HEK293 (cell line): ENCODE measurements around the gene BORCS5.

Experiments
- CTCF ChIA-PET: fragments of 350-600 bp; formaldehyde crosslinking; extraction: SDS; loops from one replicate; lab custom pipeline; 2021; ENCODE audit warnings: antibody characterized with exemption; lab: Yijun Ruan, JAX
- POLR2A ChIA-PET: fragments of 300-600 bp; formaldehyde crosslinking; extraction: SDS; loops from one replicate; lab custom pipeline; 2020; ENCODE audit warnings: antibody characterized with exemption, inconsistent platforms; lab: Yijun Ruan, JAX
- H3K27ac ChIP-seq: fragments of 200-500 bp; sonication (Bioruptor generic); 2 replicates; pipeline ENCODE4 v1.5.1; 2014; ENCODE audit warnings: low read depth, low read length, control low read depth, inconsistent platforms; ENCODE audit errors: extremely low read depth
- H3K36me3 ChIP-seq, 2 experiments: fragments of 200-500 bp in 1 of 2; sonication (Bioruptor generic) in 1 of 2; 1 replicate in 1 of 2; 2 replicates in 1 of 2; pipeline ENCODE4 v1.5.1; 2014 to 2017; ENCODE audit warnings: inconsistent platforms in 2 of 2, low read length in 2 of 2; ENCODE audit not compliant: control insufficient read depth in 2 of 2, insufficient read depth in 1 of 2
- H3K4me1 ChIP-seq: fragments of 200-500 bp; sonication (Bioruptor generic); 2 replicates; pipeline ENCODE4 v1.5.1; 2014; ENCODE audit warnings: mild to moderate bottlenecking, low read length, inconsistent platforms; ENCODE audit not compliant: control insufficient read depth, insufficient read depth
- H3K4me3 ChIP-seq: 2 replicates; pipeline ENCODE4 v1.5.1; 2011; ENCODE audit warnings: low read depth, mild to moderate bottlenecking, control low read depth, low read length, moderate library complexity
- H3K9me3 ChIP-seq: fragments of 200-500 bp; sonication (Bioruptor generic); 2 replicates; pipeline ENCODE4 v1.5.1; 2014; ENCODE audit warnings: low read depth, low read length, inconsistent platforms; ENCODE audit not compliant: control insufficient read depth, insufficient read depth
- GLI4 ChIP-seq: fragments of 450-650 bp; formaldehyde crosslinking; IDR thresholded peaks from 2 replicates; pipeline ENCODE4 v1.5.1; 2016; ENCODE audit warnings: missing biosample characterization, missing genetic modification characterization
- IKZF3 ChIP-seq: fragments of 450-650 bp; IDR thresholded peaks from 2 replicates; pipeline ENCODE4 v1.5.0; 2018; ENCODE audit warnings: missing biosample characterization, mild to moderate bottlenecking, missing genetic modification characterization, moderate library complexity
- KLF1 ChIP-seq: fragments of 450-650 bp; formaldehyde crosslinking; IDR thresholded peaks from 2 replicates; pipeline ENCODE4 v1.5.1; 2016; ENCODE audit warnings: missing biosample characterization, missing genetic modification characterization
- SETDB1 ChIP-seq: IDR thresholded peaks from one replicate; pipeline ENCODE4 v1.6.1; 2017; ENCODE audit warnings: mild to moderate bottlenecking, low read length, moderate library complexity, mixed read lengths; ENCODE audit not compliant: insufficient read length
- WT1 ChIP-seq: fragments of 450-650 bp; formaldehyde crosslinking; IDR thresholded peaks from 2 replicates; pipeline ENCODE4 v1.5.1; 2016; ENCODE audit warnings: missing biosample characterization, missing genetic modification characterization
- ZEB2 ChIP-seq: fragments of 450-650 bp; formaldehyde crosslinking; IDR thresholded peaks from 2 replicates; pipeline ENCODE4 v1.5.1; 2016; ENCODE audit warnings: missing biosample characterization, missing genetic modification characterization
- ZFHX2 ChIP-seq: fragments of 450-650 bp; formaldehyde crosslinking; conservative IDR thresholded peaks from 2 replicates; pipeline ENCODE4 v1.5.1; 2016; ENCODE audit warnings: missing biosample characterization, missing genetic modification characterization
- ZFP41 ChIP-seq: fragments of 450-650 bp; formaldehyde crosslinking; IDR thresholded peaks from 2 replicates; pipeline ENCODE4 v1.5.1; 2016; ENCODE audit warnings: missing biosample characterization, missing genetic modification characterization, borderline replicate concordance
- ZNF112 ChIP-seq: fragments of 450-650 bp; formaldehyde crosslinking; IDR thresholded peaks from 2 replicates; pipeline ENCODE4 v1.5.0; 2017; ENCODE audit warnings: missing biosample characterization, missing genetic modification characterization
- ZNF138 ChIP-seq: fragments of 450-650 bp; formaldehyde crosslinking; IDR thresholded peaks from 2 replicates; pipeline ENCODE4 v1.5.1; 2016; ENCODE audit warnings: missing biosample characterization, missing genetic modification characterization, borderline replicate concordance
- ZNF221 ChIP-seq: fragments of 450-650 bp; formaldehyde crosslinking; IDR thresholded peaks from 2 replicates; pipeline ENCODE4 v1.5.1; 2017; ENCODE audit warnings: missing biosample characterization, missing genetic modification characterization, borderline replicate concordance
- ZNF24 ChIP-seq: fragments of 450-650 bp; formaldehyde crosslinking; IDR thresholded peaks from 2 replicates; pipeline ENCODE4 v1.5.1; 2016; ENCODE audit warnings: missing biosample characterization, missing genetic modification characterization
- ZNF394 ChIP-seq: fragments of 450-650 bp; formaldehyde crosslinking; IDR thresholded peaks from 2 replicates; pipeline ENCODE4 v1.5.1; 2016; ENCODE audit warnings: missing biosample characterization, missing genetic modification characterization, mild to moderate bottlenecking, moderate library complexity, borderline replicate concordance
- ZNF544 ChIP-seq: fragments of 450-650 bp; formaldehyde crosslinking; IDR thresholded peaks from 2 replicates; pipeline ENCODE4 v1.5.0; 2017; ENCODE audit warnings: missing biosample characterization, missing genetic modification characterization
- ZNF707 ChIP-seq: fragments of 450-650 bp; formaldehyde crosslinking; IDR thresholded peaks from 2 replicates; pipeline ENCODE4 v1.5.1; 2016; ENCODE audit warnings: missing biosample characterization, missing genetic modification characterization
- ZNF747 ChIP-seq: fragments of 450-650 bp; formaldehyde crosslinking; IDR thresholded peaks from 2 replicates; pipeline ENCODE4 v1.5.1; 2016; ENCODE audit warnings: missing biosample characterization, missing genetic modification characterization
- ZNF792 ChIP-seq: fragments of 450-650 bp; formaldehyde crosslinking; IDR thresholded peaks from 2 replicates; pipeline ENCODE4 v1.5.1; 2016; ENCODE audit warnings: missing biosample characterization, missing genetic modification characterization
- ZNF837 ChIP-seq: fragments of 450-650 bp; formaldehyde crosslinking; IDR thresholded peaks from 2 replicates; pipeline ENCODE4 v1.5.1; 2016; ENCODE audit warnings: missing biosample characterization, missing genetic modification characterization
- TF ChIP-seq, protein P1 (sequence below): fragments of 450-650 bp; formaldehyde crosslinking; IDR thresholded peaks from 2 replicates; pipeline ENCODE4 v1.5.1; 2017; ENCODE audit warnings: missing biosample characterization, missing genetic modification characterization
- TF ChIP-seq, protein P2 (sequence below): fragments of 450-650 bp; formaldehyde crosslinking; IDR thresholded peaks from 2 replicates; pipeline ENCODE4 v1.5.1; 2017; ENCODE audit warnings: missing biosample characterization, missing genetic modification characterization
- TF ChIP-seq, protein P3 (sequence below): fragments of 450-650 bp; formaldehyde crosslinking; conservative IDR thresholded peaks from 2 replicates; pipeline ENCODE4 v1.5.1; 2016; ENCODE audit warnings: low read depth, missing biosample characterization, missing genetic modification characterization
- TF ChIP-seq, protein P4 (sequence below): fragments of 450-650 bp; formaldehyde crosslinking; IDR thresholded peaks from 2 replicates; pipeline ENCODE4 v1.5.1; 2016; ENCODE audit warnings: missing biosample characterization, missing genetic modification characterization
- TF ChIP-seq, protein P5 (sequence below): fragments of 450-650 bp; formaldehyde crosslinking; IDR thresholded peaks from 2 replicates; pipeline ENCODE4 v1.5.1; 2016; ENCODE audit warnings: missing biosample characterization, missing genetic modification characterization
- TF ChIP-seq, protein P6 (sequence below): fragments of 450-650 bp; formaldehyde crosslinking; IDR thresholded peaks from 2 replicates; pipeline ENCODE4 v1.5.1; 2017; ENCODE audit warnings: missing biosample characterization, mild to moderate bottlenecking, missing genetic modification characterization, moderate library complexity

BORCS5 gene

DNA sequence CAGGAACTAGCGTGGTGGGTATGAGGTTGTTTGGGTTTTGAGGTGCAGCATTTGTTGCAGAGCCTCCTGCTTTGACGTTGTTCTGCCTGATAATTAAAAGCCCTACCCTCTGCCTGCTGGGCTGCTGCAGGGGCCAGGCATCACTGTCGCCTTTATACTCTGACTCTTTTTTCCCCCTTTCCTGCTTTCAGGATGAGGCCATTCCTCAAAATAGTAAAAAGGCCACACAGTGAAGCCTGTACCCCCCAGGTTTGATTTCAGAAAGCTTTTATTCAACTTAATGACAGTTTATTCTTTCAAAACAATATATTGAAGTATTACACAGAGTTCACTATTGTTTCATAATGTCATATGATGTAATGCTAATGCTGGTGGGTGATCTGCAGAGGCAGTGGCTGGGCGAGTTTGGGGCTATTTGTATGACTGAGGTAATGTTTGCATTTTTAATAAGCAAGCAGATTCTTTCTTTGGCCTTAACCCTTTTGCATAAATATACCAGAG lies 9.1 kb downstream of the BORCS5 start:
- peaks cover 5% of the 10 kb centered on the region; the same call in 1 of the 2 replicates for H3K4me1 ChIP-seq
- CTCF ChIA-PET, result interaction anchor here (1.9 kb wide), 1 partner anchor 10 kb away, joined by 4 read pairs; the partner anchor contains the start of gene BORCS5
- POLR2A ChIA-PET, result interaction anchor here (1.1 kb wide), 1 partner anchor 9 kb away, joined by 8 read pairs; the partner anchor contains the start of gene BORCS5
- no peak overlapping the region for H3K4me3 ChIP-seq
- H3K27ac ChIP-seq, result no peak overlapping the region; the same call in 1 of the 2 replicates
- peaks cover 0 to 8% of the 10 kb centered on the region in 2 experiments; a peak in 1 of 3 replicates for H3K36me3 ChIP-seq
- H3K9me3 ChIP-seq, result no peaks in the 10 kb centered on the region
- no peak for TF ChIP-seq WT1 (tag by site-specific recombination)
- TF ChIP-seq ZNF24 (tag by site-specific recombination), result no peak
- TF ChIP-seq SETDB1, result no peak
- TF ChIP-seq, protein P1, sequence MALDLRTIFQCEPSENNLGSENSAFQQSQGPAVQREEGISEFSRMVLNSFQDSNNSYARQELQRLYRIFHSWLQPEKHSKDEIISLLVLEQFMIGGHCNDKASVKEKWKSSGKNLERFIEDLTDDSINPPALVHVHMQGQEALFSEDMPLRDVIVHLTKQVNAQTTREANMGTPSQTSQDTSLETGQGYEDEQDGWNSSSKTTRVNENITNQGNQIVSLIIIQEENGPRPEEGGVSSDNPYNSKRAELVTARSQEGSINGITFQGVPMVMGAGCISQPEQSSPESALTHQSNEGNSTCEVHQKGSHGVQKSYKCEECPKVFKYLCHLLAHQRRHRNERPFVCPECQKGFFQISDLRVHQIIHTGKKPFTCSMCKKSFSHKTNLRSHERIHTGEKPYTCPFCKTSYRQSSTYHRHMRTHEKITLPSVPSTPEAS (tag by site-specific recombination), result no peak
- TF ChIP-seq ZNF112 (tag by site-specific recombination), result no peak
- no peak for TF ChIP-seq KLF1 (tag by site-specific recombination)
- no peak for TF ChIP-seq ZNF394 (tag by site-specific recombination)
- no peak for TF ChIP-seq ZNF138 (tag by site-specific recombination)
- 0 out of 2 replicates have a peak, but pooled peaks have one; percentile 65 for TF ChIP-seq ZEB2 (tag by site-specific recombination)
- no peak for TF ChIP-seq ZNF837 (tag by site-specific recombination)
- no peak for TF ChIP-seq ZNF747 (tag by site-specific recombination)
- TF ChIP-seq ZFHX2 (tag by site-specific recombination), result peak; percentile 44
- TF ChIP-seq, protein P2, sequence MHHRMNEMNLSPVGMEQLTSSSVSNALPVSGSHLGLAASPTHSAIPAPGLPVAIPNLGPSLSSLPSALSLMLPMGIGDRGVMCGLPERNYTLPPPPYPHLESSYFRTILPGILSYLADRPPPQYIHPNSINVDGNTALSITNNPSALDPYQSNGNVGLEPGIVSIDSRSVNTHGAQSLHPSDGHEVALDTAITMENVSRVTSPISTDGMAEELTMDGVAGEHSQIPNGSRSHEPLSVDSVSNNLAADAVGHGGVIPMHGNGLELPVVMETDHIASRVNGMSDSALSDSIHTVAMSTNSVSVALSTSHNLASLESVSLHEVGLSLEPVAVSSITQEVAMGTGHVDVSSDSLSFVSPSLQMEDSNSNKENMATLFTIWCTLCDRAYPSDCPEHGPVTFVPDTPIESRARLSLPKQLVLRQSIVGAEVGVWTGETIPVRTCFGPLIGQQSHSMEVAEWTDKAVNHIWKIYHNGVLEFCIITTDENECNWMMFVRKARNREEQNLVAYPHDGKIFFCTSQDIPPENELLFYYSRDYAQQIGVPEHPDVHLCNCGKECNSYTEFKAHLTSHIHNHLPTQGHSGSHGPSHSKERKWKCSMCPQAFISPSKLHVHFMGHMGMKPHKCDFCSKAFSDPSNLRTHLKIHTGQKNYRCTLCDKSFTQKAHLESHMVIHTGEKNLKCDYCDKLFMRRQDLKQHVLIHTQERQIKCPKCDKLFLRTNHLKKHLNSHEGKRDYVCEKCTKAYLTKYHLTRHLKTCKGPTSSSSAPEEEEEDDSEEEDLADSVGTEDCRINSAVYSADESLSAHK (tag by site-specific recombination), result no peak
- TF ChIP-seq, protein P3, sequence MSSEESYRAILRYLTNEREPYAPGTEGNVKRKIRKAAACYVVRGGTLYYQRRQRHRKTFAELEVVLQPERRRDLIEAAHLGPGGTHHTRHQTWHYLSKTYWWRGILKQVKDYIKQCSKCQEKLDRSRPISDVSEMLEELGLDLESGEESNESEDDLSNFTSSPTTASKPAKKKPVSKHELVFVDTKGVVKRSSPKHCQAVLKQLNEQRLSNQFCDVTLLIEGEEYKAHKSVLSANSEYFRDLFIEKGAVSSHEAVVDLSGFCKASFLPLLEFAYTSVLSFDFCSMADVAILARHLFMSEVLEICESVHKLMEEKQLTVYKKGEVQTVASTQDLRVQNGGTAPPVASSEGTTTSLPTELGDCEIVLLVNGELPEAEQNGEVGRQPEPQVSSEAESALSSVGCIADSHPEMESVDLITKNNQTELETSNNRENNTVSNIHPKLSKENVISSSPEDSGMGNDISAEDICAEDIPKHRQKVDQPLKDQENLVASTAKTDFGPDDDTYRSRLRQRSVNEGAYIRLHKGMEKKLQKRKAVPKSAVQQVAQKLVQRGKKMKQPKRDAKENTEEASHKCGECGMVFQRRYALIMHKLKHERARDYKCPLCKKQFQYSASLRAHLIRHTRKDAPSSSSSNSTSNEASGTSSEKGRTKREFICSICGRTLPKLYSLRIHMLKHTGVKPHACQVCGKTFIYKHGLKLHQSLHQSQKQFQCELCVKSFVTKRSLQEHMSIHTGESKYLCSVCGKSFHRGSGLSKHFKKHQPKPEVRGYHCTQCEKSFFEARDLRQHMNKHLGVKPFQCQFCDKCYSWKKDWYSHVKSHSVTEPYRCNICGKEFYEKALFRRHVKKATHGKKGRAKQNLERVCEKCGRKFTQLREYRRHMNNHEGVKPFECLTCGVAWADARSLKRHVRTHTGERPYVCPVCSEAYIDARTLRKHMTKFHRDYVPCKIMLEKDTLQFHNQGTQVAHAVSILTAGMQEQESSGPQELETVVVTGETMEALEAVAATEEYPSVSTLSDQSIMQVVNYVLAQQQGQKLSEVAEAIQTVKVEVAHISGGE, result no peak
- no peak for TF ChIP-seq GLI4 (tag by site-specific recombination)
- TF ChIP-seq ZNF792, result no peak
- TF ChIP-seq ZNF221 (tag by site-specific recombination), result no peak
- peak; percentile 31; the same call in 1 of the 2 replicates for TF ChIP-seq IKZF3 (tag by site-specific recombination)
- TF ChIP-seq, protein P4, sequence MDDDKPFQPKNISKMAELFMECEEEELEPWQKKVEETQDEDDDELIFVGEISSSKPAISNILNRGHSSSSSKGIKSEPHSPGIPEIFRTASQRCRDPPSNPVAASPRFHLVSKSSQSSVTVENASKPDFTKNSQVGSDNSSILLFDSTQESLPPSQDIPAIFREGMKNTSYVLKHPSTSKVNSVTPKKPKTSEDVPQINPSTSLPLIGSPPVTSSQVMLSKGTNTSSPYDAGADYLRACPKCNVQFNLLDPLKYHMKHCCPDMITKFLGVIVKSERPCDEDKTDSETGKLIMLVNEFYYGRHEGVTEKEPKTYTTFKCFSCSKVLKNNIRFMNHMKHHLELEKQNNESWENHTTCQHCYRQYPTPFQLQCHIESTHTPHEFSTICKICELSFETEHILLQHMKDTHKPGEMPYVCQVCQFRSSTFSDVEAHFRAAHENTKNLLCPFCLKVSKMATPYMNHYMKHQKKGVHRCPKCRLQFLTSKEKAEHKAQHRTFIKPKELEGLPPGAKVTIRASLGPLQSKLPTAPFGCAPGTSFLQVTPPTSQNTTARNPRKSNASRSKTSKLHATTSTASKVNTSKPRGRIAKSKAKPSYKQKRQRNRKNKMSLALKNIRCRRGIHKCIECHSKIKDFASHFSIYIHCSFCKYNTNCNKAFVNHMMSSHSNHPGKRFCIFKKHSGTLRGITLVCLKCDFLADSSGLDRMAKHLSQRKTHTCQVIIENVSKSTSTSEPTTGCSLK (tag by site-specific recombination), result no peak
- TF ChIP-seq ZNF707 (tag by site-specific recombination), result no peak
- TF ChIP-seq, protein P5, sequence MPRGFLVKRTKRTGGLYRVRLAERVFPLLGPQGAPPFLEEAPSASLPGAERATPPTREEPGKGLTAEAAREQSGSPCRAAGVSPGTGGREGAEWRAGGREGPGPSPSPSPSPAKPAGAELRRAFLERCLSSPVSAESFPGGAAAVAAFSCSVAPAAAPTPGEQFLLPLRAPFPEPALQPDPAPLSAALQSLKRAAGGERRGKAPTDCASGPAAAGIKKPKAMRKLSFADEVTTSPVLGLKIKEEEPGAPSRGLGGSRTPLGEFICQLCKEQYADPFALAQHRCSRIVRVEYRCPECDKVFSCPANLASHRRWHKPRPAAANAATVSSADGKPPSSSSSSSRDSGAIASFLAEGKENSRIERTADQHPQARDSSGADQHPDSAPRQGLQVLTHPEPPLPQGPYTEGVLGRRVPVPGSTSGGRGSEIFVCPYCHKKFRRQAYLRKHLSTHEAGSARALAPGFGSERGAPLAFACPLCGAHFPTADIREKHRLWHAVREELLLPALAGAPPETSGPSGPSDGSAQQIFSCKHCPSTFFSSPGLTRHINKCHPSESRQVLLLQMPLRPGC (tag by site-specific recombination), result no peak
- no peak for TF ChIP-seq ZFP41 (tag by site-specific recombination)
- TF ChIP-seq ZNF544 (tag by site-specific recombination), result no peak
- TF ChIP-seq, protein P6, sequence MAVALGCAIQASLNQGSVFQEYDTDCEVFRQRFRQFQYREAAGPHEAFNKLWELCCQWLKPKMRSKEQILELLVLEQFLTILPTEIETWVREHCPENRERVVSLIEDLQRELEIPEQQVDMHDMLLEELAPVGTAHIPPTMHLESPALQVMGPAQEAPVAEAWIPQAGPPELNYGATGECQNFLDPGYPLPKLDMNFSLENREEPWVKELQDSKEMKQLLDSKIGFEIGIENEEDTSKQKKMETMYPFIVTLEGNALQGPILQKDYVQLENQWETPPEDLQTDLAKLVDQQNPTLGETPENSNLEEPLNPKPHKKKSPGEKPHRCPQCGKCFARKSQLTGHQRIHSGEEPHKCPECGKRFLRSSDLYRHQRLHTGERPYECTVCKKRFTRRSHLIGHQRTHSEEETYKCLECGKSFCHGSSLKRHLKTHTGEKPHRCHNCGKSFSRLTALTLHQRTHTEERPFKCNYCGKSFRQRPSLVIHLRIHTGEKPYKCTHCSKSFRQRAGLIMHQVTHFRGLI (tag by site-specific recombination), result peak; percentile 99
